Measurements from ENCODE around the gene PIGW.

- TF ChIP-seq EP300 (IDR thresholded peaks at IDR 0.05; ENCODE audit: borderline replicate concordance in 1 of 2, low read depth in 2 of 2, low read length in 2 of 2), result no peak
- no peak for TF ChIP-seq CTCF (IDR thresholded peaks at IDR 0.05; ENCODE audit: control extremely low read depth in 1 of 3, insufficient read depth in 1 of 3, low read depth in 1 of 3, low read length in 3 of 3)
- TF ChIP-seq CEBPB (IDR thresholded peaks at IDR 0.05; ENCODE audit: low read depth, low read length), result no peak
- TF ChIP-seq SP2 (IDR thresholded peaks at IDR 0.05; ENCODE audit: low read length), result no peak
- TF ChIP-seq SP1 (IDR thresholded peaks at IDR 0.05; ENCODE audit: low read depth, low read length), result no peak
- TF ChIP-seq YY1 (IDR thresholded peaks at IDR 0.05; ENCODE audit: low read depth, low read length), result no peak
- no peak for TF ChIP-seq JUND (IDR thresholded peaks at IDR 0.05; ENCODE audit: low read length)
- no peak for TF ChIP-seq E2F6 (IDR thresholded peaks at IDR 0.05)
- no peak for TF ChIP-seq CHD1 (IDR thresholded peaks at IDR 0.05; ENCODE audit: low read depth, low read length)
- TF ChIP-seq TBP (IDR thresholded peaks at IDR 0.05; ENCODE audit: low read depth, low read length), result no peak
- no peak for TF ChIP-seq EZH2 (IDR thresholded peaks at IDR 0.05; ENCODE audit: low read depth, low read length, severe bottlenecking)
- TF ChIP-seq RFX5 (IDR thresholded peaks at IDR 0.05; ENCODE audit: borderline replicate concordance, low read depth, low read length), result no peak
- no peak for TF ChIP-seq CBX8 (IDR thresholded peaks at IDR 0.05; ENCODE audit: borderline replicate concordance, low read depth, low read length)
- TF ChIP-seq SIN3A (conservative IDR thresholded peaks at IDR 0.05 in 1 of 2, IDR thresholded peaks at IDR 0.05 in 1 of 2; ENCODE audit: low read depth in 1 of 2, low read length in 2 of 2), result no peak
Measured at GRCh38 chr17:36507266-36507665, 27.5 kb upstream of the PIGW start.

All from H1 (cell line).